Activated T-helper 1 cell treated with Interleukin-2 at 50 U/mL for 16 hours (primary cell): ENCODE measurements around the gene ZFYVE28.
"Not testable (repeated sequence)": the region's sequence is repeated elsewhere in the genome, so short reads cannot be mapped to it uniquely, and the experiment has no call there.

Experiments used
- DNase-seq: peaks from one replicate; pipeline ENCODE4 v3.0.0-alpha.2; 2020; ENCODE audit warnings: low read depth

ZFYVE28 gene

GRCh38 chr4:2286904-2287593 lies 131.4 kb downstream of the ZFYVE28 start:
- DNase-seq = no peak

- no peak for DNase-seq
Measured at GRCh38 chr4:2285613-2286381, 132.6 kb downstream of the ZFYVE28 start.

- no peak for DNase-seq
Measured at GRCh38 chr4:2284934-2285612, 133.4 kb downstream of the ZFYVE28 start.

GRCh38 chr4:2284161-2284933 lies 134.1 kb downstream of the ZFYVE28 start:
- no peak for DNase-seq

- DNase-seq = no peak
Measured at GRCh38 chr4:2283199-2283711, 135.2 kb downstream of the ZFYVE28 start.

- DNase-seq = peak; percentile 74
Measured at GRCh38 chr4:2281575-2282343, 136.7 kb downstream of the ZFYVE28 start.

GRCh38 chr4:2280531-2281300 lies 137.7 kb downstream of the ZFYVE28 start:
- no peak for DNase-seq

- DNase-seq = no peak
Measured at GRCh38 chr4:2277956-2278355, 140.5 kb downstream of the ZFYVE28 start.

- DNase-seq = no peak
Measured at GRCh38 chr4:2276581-2277325, 141.7 kb downstream of the ZFYVE28 start.

- DNase-seq = no peak
Measured at GRCh38 chr4:2275546-2276251, 142.7 kb downstream of the ZFYVE28 start.

GRCh38 chr4:2275044-2275397 lies 143.4 kb downstream of the ZFYVE28 start:
- not testable (repeated sequence) for DNase-seq

GRCh38 chr4:2274320-2275043 lies 144.0 kb downstream of the ZFYVE28 start:
- no peak for DNase-seq

- no peak for DNase-seq
Measured at GRCh38 chr4:2273657-2274319, 144.7 kb downstream of the ZFYVE28 start.

- DNase-seq = no peak
Measured at GRCh38 chr4:2273221-2273620, 145.2 kb downstream of the ZFYVE28 start.

- DNase-seq = no peak
Measured at GRCh38 chr4:2272828-2273120, 145.7 kb downstream of the ZFYVE28 start.

- no peak for DNase-seq
Measured at GRCh38 chr4:2272026-2272827, 146.2 kb downstream of the ZFYVE28 start.
